K562 (cell line): ENCODE results near the gene RUNX1. TPM values are rescaled to one million over a fixed set of nuclear protein-coding genes. Genes with fewer than 3 reads are reported as not detected.

Experiments used
- ATAC-seq: fragments of 200-7000 bp; cut with Tn5 transposase; 3 replicates; pipeline ENCODE4 v1.9.1; 2020; ENCODE audit warnings: moderate library complexity
- BruUV-seq: library from RNA; stranded (reverse); fragments of 400-500 nt; replicated peaks from 2 replicates; lab custom pipeline; 2021; lab: Mats Ljungman, UMichigan
- CTCF ChIA-PET: fragments of 300-600 bp; formaldehyde crosslinking; extraction: SDS; loops from one replicate; lab custom pipeline; 2021; ENCODE audit warnings: low intra/inter-chr PET ratio; lab: Yijun Ruan, JAX
- POLR2A ChIA-PET: fragments of 300-600, 350-650 bp; sonication (Branson Sonifier 250); formaldehyde crosslinking; extraction: SDS; loops from one replicate; lab custom pipeline; 2021; ENCODE audit warnings: antibody characterized with exemption, inconsistent platforms; lab: Yijun Ruan, JAX
- DNase-seq, 4 experiments: peaks; one replicate each; pipeline versions ENCODE4 v3.0.0 to v3.0.0-alpha.2; 2011 to 2018; ENCODE audit warnings: low spot score in 3 of 4, mixed read lengths in 3 of 4; ENCODE audit errors: extremely low read depth in 1 of 4
- FAIRE-seq: peaks from 2 replicates; lab custom pipeline; 2011; peaks lifted over from hg19 to GRCh38; lab: Jason Lieb, UNC
- H2AFZ ChIP-seq: 2 replicates; pipeline ENCODE4 v1.6.0; 2011; ENCODE audit warnings: low read depth, low read length, control low read depth, inconsistent platforms
- H3K27ac ChIP-seq: fragments of 200-600 bp; 3 replicates; pipeline ENCODE4 v1.8.0; 2011; ENCODE audit warnings: low read depth, mild to moderate bottlenecking, control low read depth, inconsistent platforms, low read length, moderate library complexity, mixed read lengths; ENCODE audit errors: extremely low read depth
- H3K27me3 ChIP-seq, 2 experiments: fragments of 300-600 bp in 1 of 2; 2 replicates in 1 of 2; 3 replicates in 1 of 2; pipeline versions ENCODE4 v1.6.0 to v1.8.0; 2011; ENCODE audit warnings: inconsistent platforms in 2 of 2, low read length in 2 of 2, mild to moderate bottlenecking in 1 of 2, mixed read lengths in 1 of 2, moderate library complexity in 1 of 2; ENCODE audit not compliant: control insufficient read depth in 2 of 2, insufficient read depth in 2 of 2
- H3K36me3 ChIP-seq: fragments of 300-600 bp; 3 replicates; pipeline ENCODE4 v1.8.0; 2011; ENCODE audit warnings: mild to moderate bottlenecking, low read length, inconsistent platforms; ENCODE audit not compliant: control insufficient read depth, insufficient read depth
- H3K4me1 ChIP-seq, 2 experiments: fragments of 200-600 bp in 1 of 2; replicated peaks in 1 of 2; 2 replicates in 1 of 2; 3 replicates in 1 of 2; pipeline versions ENCODE4 v1.5.1 to v1.8.0; 2011; ENCODE audit warnings: inconsistent platforms in 2 of 2, low read length in 2 of 2, mild to moderate bottlenecking in 1 of 2, mixed read lengths in 1 of 2, moderate library complexity in 1 of 2; ENCODE audit not compliant: control insufficient read depth in 2 of 2, insufficient read depth in 2 of 2
- H3K4me2 ChIP-seq: 2 replicates; pipeline ENCODE4 v1.6.1; 2011; ENCODE audit warnings: low read length, control low read depth, inconsistent platforms, mixed read lengths; ENCODE audit not compliant: insufficient read depth
- H3K4me3 ChIP-seq: fragments of 200-600 bp; sonication (generic), shearing (Covaris generic); 2 replicates; pipeline ENCODE4 v1.5.1; 2016; ENCODE audit warnings: control low read depth, inconsistent platforms
- H3K79me2 ChIP-seq: fragments of 200-600 bp; 3 replicates; pipeline ENCODE4 v1.8.0; 2011; ENCODE audit warnings: low read length, inconsistent platforms; ENCODE audit not compliant: control insufficient read depth, insufficient read depth
- H3K9ac ChIP-seq, 2 experiments: 2 replicates each; pipeline versions ENCODE4 v1.6.0 to v1.6.1; 2011; ENCODE audit warnings: low read depth in 2 of 2, low read length in 2 of 2, control low read depth in 1 of 2, inconsistent platforms in 1 of 2, mild to moderate bottlenecking in 1 of 2, mixed read lengths in 1 of 2; ENCODE audit not compliant: insufficient read depth in 1 of 2
- H3K9me1 ChIP-seq: one replicate; pipeline ENCODE4 v1.6.0; 2011; ENCODE audit warnings: inconsistent platforms, mild to moderate bottlenecking, low read length, moderate library complexity; ENCODE audit not compliant: control insufficient read depth, insufficient read depth
- H3K9me3 ChIP-seq: replicated peaks from 2 replicates; pipeline ENCODE4 v1.5.1; 2011; ENCODE audit warnings: low read depth, low read length, inconsistent platforms; ENCODE audit not compliant: control insufficient read depth, insufficient read depth
- H4K20me1 ChIP-seq: replicated peaks from 2 replicates; pipeline ENCODE4 v1.6.1; 2011; ENCODE audit warnings: low read length, inconsistent platforms, mixed read lengths; ENCODE audit not compliant: control insufficient read depth, insufficient read depth
- ARNT ChIP-seq, 2 experiments: fragments of 450-650 bp; IDR thresholded peaks; 2 replicates each; pipeline ENCODE4 v1.6.1; 2016; ENCODE audit warnings: mild to moderate bottlenecking in 1 of 2
- CEBPB ChIP-seq: fragments of 450-650 bp; IDR thresholded peaks from 2 replicates; pipeline ENCODE4 v1.6.1; 2016; ENCODE audit warnings: missing genetic modification characterization, missing compliant biosample characterization
- CEBPG ChIP-seq, 3 experiments: fragments of 200-800 bp in 1 of 3; sonication (Bioruptor generic) in 1 of 3; sonication (generic) in 1 of 3; formaldehyde crosslinking in 1 of 3; IDR thresholded peaks in 2 of 3; conservative IDR thresholded peaks in 1 of 3; 2 replicates each; pipeline versions ENCODE4 v1.6.1 to v1.8.0; 2016 to 2022; ENCODE audit warnings: missing compliant biosample characterization in 2 of 3, missing genetic modification characterization in 2 of 3, mild to moderate bottlenecking in 1 of 3, missing genetic modification reagents in 1 of 3
- DNMT1 ChIP-seq: fragments of 450-650 bp; IDR thresholded peaks from 2 replicates; pipeline ENCODE4 v1.6.1; 2016; ENCODE audit warnings: antibody characterized with exemption, mild to moderate bottlenecking
- E2F5 ChIP-seq: sonication (generic); formaldehyde crosslinking; IDR thresholded peaks from 2 replicates; pipeline ENCODE4 v1.8.0; 2022; ENCODE audit warnings: mild to moderate bottlenecking, missing genetic modification reagents
- HMGXB4 ChIP-seq: sonication (generic); formaldehyde crosslinking; IDR thresholded peaks from 2 replicates; pipeline ENCODE4 v1.8.1; 2023; ENCODE audit warnings: mild to moderate bottlenecking, missing genetic modification reagents
- NFXL1 ChIP-seq: fragments of 450-650 bp; formaldehyde crosslinking; IDR thresholded peaks from 2 replicates; pipeline ENCODE4 v1.4.0; 2021; ENCODE audit warnings: mild to moderate bottlenecking
- NRF1 ChIP-seq, 2 experiments: fragments of 450-650 bp; IDR thresholded peaks in 1 of 2; conservative IDR thresholded peaks in 1 of 2; 2 replicates each; pipeline ENCODE4 v1.6.1; 2014; ENCODE audit warnings: mild to moderate bottlenecking in 2 of 2
- PYGO2 ChIP-seq: fragments of 450-650 bp; IDR thresholded peaks from 2 replicates; pipeline ENCODE4 v1.6.1; 2016; ENCODE audit warnings: mild to moderate bottlenecking, missing genetic modification characterization, moderate library complexity, missing compliant biosample characterization
- RBM17 ChIP-seq: fragments of 200-400 bp; formaldehyde crosslinking; IDR thresholded peaks from 2 replicates; pipeline ENCODE4 v1.6.1; 2017; ENCODE audit warnings: low read depth, mild to moderate bottlenecking, low read length, borderline replicate concordance
- TFAP4 ChIP-seq: sonication (generic); formaldehyde crosslinking; IDR thresholded peaks from 2 replicates; pipeline ENCODE4 v1.8.0; 2022; ENCODE audit warnings: missing genetic modification reagents, mild to moderate bottlenecking, moderate library complexity, borderline replicate concordance
- ZBTB33 ChIP-seq: sonication (generic); formaldehyde crosslinking; IDR thresholded peaks from 2 replicates; pipeline ENCODE4 v1.8.1; 2023; ENCODE audit warnings: mild to moderate bottlenecking, missing genetic modification reagents
- ZNF347 ChIP-seq: fragments of 450-650 bp; formaldehyde crosslinking; IDR thresholded peaks from 2 replicates; pipeline ENCODE4 v1.4.0; 2020; ENCODE audit warnings: low read depth, mild to moderate bottlenecking, moderate library complexity
- ZNF431 ChIP-seq: sonication (generic); formaldehyde crosslinking; IDR thresholded peaks from 2 replicates; pipeline ENCODE4 v1.8.0; 2022; ENCODE audit warnings: mild to moderate bottlenecking, missing genetic modification reagents
- ZNF77 ChIP-seq: fragments of 250-450 bp; sonication (Bioruptor Pico); IDR thresholded peaks from 2 replicates; pipeline ENCODE4 v1.5.0; 2020
- ZNF778 ChIP-seq: fragments of 450-650 bp; formaldehyde crosslinking; IDR thresholded peaks from 2 replicates; pipeline ENCODE4 v1.4.0; 2020; ENCODE audit warnings: mild to moderate bottlenecking, moderate library complexity
- ZNF830 ChIP-seq: fragments of 250-450 bp; sonication (Bioruptor Pico); IDR thresholded peaks from 2 replicates; pipeline ENCODE4 v1.5.0; 2021; ENCODE audit warnings: mild to moderate bottlenecking
- WGBS: fragments of 100-300 bp; shearing (Covaris generic); methylation state at CpG from one replicate; pipeline ENCODE4 v1.1.6; 2016; ENCODE audit warnings: low coverage, mixed read lengths; ENCODE audit not compliant: insufficient coverage; ENCODE audit errors: missing lambda C conversion rate; 5-methylcytosine and 5-hydroxymethylcytosine counted together
- in situ Hi-C: fragments of 300-500 bp; cut with MboI; formaldehyde crosslinking; loops from 4 replicates; pipeline ENCODE4 v1.15.0; 2018; ENCODE audit warnings: inconsistent platforms, mixed read lengths
- intact Hi-C: fragments of 100-400 bp; cut with micrococcal nuclease; formaldehyde crosslinking; loops from 2 replicates; pipeline ENCODE4 v1.14.2; 2022
- polyA plus RNA-seq, 8 experiments: library from polyadenylated mRNA; depleted of rRNA in 4 of 8; stranded (reverse) in 5 of 8; unstranded in 3 of 8; fragments of >200 nt; fragmentation: Nextera tagmentation in 2 of 8; fragmentation: Illumina TruSeq in 1 of 8; extraction: Ambion mirVana in 2 of 8; extraction: Trizol in 1 of 8; gene quantifications; 2 replicates each; pipeline versions ENCODE4 v1.2.1 to v1.2.3, GENCODE V29; 2011 to 2014; ENCODE audit warnings: inconsistent platforms in 1 of 8, missing spikeins in 1 of 8
- total RNA-seq, 7 experiments: library from RNA; depleted of rRNA in 6 of 7; stranded (reverse); fragments of >200 nt in 6 of 7; fragmentation: Illumina TruSeq in 2 of 7; extraction: Trizol in 2 of 7; gene quantifications; 2 replicates each; pipeline versions ENCODE4 v1.2.1 to v1.2.3, GENCODE V29; 2011 to 2021; ENCODE audit warnings: low replicate concordance in 1 of 7

The RUNX1 gene
- total and polyA plus RNA-seq, 9 of the 15 experiments (the other 6 are each of a cell fraction or from before 2014, with no cell fraction given), result 2.2 to 68.6 (median 17.8) TPM

GRCh38 chr21:34835526-34835925 lies 213.6 kb downstream of the RUNX1 start:
- Histone ChIP-seq H3K4me1 (no peaks in the 10 kb centered on the region), H3K36me3 (peaks cover 86% of the 10 kb centered on the region), H2AFZ (no peak overlapping the region), H4K20me1 (no peaks in the 10 kb centered on the region), H3K9me1 (no peaks in the 10 kb centered on the region), H3K9me3 (no peaks in the 10 kb centered on the region), H3K79me2 (peaks cover 5% of the 10 kb centered on the region; the same call in 1 of the 3 replicates)
- 89% methylated on average over 6 of the region's 6 CpGs for WGBS
- no peak for FAIRE-seq
- no TSS peak for BruUV-seq
- intact Hi-C loops, result no loop called here
- CTCF ChIA-PET, result no interaction called here
- in situ Hi-C loops, result no loop called here
- TF ChIP-seq ARNT (IDR thresholded peaks at IDR 0.05) (no peak), ZNF77 (no peak), ZBTB33 (CRISPR knock-in tag) (0 out of 2 replicates have a peak, but pooled peaks have one; percentile 1), ZNF431 (CRISPR knock-in tag) (no peak), HMGXB4 (CRISPR knock-in tag) (no peak), RBM17 (no peak), CEBPG (CRISPR knock-in tag; IDR thresholded peaks at IDR 0.05) (no peak; the same call in 1 of the 2 replicates), CEBPG (tag; conservative IDR thresholded peaks at IDR 0.05 in 1 of 2, IDR thresholded peaks at IDR 0.05 in 1 of 2) (peak; percentile 77 to 81), NFXL1 (no peak), ZNF778 (CRISPR knock-in tag) (no peak), DNMT1 (no peak), ZNF347 (CRISPR knock-in tag) (no peak), NRF1 (conservative IDR thresholded peaks at IDR 0.05 in 1 of 2, IDR thresholded peaks at IDR 0.05 in 1 of 2) (no peak), TFAP4 (no peak), ZNF830 (no peak), CEBPB (peak; percentile 88), PYGO2 (no peak), E2F5 (CRISPR knock-in tag) (no peak)
- TF ChIP-seq, all 486 proteins: peak for 3
- Histone ChIP-seq H3K4me2 (no peak overlapping the region), H3K27ac (no peak overlapping the region), H3K4me3 (no peak overlapping the region), H3K27me3 (no peaks in the 10 kb centered on the region), H3K9ac (no peak overlapping the region)
- POLR2A ChIA-PET, result no interaction called here
- ATAC-seq, result no peak
- no peak for DNase-seq
